GM19467 (cell line): Measurements from ENCODE around the gene ATP10B.

Source experiments
- ATAC-seq: cut with Tn5 transposase; IDR thresholded peaks from one replicate; pipeline ENCODE4 v1.9.1; 2021; ENCODE audit warnings: mild to moderate bottlenecking, moderate library complexity; ENCODE audit not compliant: unreplicated experiment

ATP10B gene

DNA sequence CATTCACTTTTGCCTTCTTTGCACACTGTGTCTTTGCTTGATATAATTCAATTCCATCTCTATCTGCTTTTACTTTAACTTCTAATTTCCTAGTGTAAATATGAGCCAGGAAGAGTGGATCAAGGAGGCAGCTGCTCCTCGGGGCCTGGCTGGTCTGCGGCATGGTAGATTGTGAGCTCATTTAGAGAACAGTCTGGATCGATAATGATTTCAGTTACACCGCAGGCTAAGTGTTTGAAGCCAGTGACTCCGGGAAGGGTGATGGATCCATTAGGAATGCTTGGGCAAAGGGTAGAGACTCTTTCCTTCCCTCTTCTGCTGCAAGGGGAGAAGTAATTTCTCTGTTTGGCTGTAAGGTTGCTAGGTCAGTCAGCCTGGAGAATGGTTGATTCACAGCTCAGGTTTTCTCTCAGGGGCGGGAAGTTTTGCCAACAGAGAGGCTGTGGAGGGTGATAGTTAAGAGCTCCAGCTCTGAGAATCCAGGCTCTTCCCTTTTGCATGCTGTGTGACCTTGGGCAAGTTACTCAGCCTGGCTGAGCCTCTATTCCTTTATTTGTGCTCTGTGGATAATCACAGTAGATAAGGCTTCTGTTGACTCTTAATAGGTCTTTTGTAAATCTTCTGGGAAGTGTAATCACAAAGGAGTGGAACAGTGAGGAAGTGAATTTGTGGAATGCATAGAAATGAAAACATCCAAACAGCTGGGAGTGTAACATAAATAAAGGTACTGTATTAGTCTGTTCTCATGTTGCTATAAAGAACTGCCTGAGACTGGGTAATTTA, 331.2 kb downstream of the ATP10B start:
- ATAC-seq: no peak

DNA sequence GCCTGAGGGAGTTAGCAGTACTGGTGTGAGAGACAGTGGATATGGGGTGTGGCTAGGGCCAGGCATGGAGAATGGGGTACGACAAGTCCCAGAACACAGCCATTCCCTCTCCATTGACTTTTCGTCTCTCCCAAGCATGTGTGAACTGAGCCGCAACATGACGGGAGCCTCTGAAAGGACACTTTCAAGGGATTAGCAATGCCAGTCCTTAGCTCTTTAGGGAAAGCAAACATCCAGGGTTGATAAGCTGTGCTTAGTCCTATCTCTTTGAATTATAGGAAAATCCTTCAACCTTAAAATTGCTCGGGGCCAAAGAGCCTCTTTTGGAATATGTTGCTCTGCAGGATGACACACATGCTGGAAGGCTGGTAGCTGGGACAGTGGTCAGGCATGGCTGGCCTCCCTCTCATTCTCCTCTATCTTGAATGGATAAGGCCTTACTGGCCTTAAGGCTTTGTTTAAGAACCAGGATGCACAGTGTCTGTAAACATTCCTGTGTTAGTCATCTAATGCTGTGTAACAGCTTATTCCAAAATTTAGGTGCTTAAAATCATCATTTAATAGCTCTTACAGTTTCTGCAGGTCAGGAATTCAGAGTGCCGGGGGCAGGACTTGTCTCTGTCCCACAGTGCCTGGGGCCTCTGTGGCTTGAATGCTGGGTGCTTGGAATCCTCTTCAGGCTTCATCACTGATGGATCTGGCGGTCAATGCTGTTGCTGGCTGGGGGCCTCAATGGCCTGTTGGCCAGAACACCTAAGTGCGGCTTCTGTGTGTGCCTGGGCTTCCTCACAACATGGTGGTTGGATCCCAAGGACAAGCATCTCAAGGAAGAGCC, 335.1 kb downstream of the ATP10B start:
- no peak for ATAC-seq

DNA sequence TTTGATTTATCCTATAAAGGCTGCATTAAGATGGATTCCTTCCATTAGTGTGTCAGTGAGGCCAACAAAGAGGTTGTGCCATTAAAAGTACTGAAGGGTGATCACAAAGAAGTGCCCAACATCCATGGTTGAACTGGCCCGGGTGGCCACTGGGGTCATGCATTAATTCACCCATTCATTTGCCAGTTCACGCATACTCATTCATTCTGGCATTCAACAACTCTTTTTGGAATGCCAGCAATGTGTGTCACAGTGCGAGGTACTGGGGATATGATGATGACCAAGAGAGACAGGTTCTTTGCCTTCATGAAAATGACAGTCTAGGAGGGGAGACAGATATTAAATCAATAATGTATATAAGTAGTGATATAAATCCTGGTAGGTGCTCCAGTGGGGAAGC, 337.1 kb downstream of the ATP10B start:
- no peak for ATAC-seq

DNA sequence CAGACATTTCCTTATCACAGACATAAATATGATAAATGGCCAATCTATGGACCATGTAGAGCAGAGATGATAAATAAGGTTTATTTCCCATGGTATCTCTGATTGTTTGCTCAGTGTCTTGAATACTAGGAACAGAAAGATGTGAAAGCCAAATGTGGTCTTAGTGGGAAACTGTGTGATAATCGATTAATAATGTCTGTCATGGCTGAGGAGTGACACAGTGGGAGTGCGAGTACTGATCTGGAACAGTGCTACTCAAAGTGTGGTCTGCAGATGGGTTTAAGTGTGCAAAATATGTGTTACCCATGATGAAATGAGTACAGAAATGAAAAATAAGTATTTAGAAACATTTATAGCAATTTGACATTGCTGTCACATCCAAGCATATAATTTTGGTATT, 337.8 kb downstream of the ATP10B start:
- ATAC-seq: no peak

DNA sequence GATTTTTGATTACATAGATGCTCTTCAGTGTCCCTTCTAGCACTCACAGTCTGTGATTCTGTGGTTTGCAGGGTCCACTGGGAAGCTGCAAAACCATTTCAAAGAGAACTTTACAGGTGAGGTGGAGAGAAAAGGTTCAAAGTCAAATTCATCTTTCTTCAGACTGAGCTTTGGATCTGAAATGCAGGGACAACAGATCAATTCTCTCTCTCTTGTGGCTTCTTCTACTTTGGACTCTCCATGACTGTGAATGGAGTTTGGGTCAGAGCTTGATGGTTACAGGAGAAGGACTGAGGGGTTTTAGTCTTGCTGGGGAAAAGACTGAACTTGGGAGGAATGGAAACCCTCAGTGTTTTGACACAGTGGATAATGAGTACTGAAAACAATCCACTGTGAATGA, 338.5 kb downstream of the ATP10B start:
- ATAC-seq: no peak
